Measurements from ENCODE around the gene PTPRZ1.

DNA sequence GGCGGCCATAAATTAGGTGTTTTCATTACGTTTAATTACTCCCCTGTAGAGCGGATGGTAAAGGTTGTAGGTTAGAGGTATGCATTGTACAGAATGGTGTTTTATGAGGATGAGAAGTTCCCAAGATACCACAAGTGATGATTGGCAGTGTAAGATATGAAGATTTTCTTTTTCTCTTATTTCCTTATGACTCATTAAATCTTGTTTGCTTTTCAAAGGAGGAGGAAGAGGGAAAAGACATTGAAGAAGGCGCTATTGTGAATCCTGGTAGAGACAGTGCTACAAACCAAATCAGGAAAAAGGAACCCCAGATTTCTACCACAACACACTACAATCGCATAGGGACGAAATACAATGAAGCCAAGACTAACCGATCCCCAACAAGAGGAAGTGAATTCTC lies 137.2 kb downstream of the PTPRZ1 start:
- TF ChIP-seq, protein P1, sequence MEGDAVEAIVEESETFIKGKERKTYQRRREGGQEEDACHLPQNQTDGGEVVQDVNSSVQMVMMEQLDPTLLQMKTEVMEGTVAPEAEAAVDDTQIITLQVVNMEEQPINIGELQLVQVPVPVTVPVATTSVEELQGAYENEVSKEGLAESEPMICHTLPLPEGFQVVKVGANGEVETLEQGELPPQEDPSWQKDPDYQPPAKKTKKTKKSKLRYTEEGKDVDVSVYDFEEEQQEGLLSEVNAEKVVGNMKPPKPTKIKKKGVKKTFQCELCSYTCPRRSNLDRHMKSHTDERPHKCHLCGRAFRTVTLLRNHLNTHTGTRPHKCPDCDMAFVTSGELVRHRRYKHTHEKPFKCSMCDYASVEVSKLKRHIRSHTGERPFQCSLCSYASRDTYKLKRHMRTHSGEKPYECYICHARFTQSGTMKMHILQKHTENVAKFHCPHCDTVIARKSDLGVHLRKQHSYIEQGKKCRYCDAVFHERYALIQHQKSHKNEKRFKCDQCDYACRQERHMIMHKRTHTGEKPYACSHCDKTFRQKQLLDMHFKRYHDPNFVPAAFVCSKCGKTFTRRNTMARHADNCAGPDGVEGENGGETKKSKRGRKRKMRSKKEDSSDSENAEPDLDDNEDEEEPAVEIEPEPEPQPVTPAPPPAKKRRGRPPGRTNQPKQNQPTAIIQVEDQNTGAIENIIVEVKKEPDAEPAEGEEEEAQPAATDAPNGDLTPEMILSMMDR (CRISPR knock-in tag; IDR thresholded peaks at IDR 0.05) = no peak
- TF ChIP-seq ZNF616 (CRISPR knock-in tag; IDR thresholded peaks at IDR 0.05; ENCODE audit: low read depth) (no peak), ZNF292 (CRISPR knock-in tag; IDR thresholded peaks at IDR 0.05; ENCODE audit: borderline replicate concordance, low read depth) (no peak), MTF1 (CRISPR knock-in tag; IDR thresholded peaks at IDR 0.05) (no peak), SPEN (CRISPR knock-in tag; IDR thresholded peaks at IDR 0.05; ENCODE audit: low read depth) (no peak)
- TF ChIP-seq, protein P2, sequence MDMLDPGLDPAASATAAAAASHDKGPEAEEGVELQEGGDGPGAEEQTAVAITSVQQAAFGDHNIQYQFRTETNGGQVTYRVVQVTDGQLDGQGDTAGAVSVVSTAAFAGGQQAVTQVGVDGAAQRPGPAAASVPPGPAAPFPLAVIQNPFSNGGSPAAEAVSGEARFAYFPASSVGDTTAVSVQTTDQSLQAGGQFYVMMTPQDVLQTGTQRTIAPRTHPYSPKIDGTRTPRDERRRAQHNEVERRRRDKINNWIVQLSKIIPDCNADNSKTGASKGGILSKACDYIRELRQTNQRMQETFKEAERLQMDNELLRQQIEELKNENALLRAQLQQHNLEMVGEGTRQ (IDR thresholded peaks at IDR 0.05; ENCODE audit: low read depth, low read length) = no peak
- TF ChIP-seq, protein P2 (CRISPR knock-in tag; IDR thresholded peaks at IDR 0.05; ENCODE audit: borderline replicate concordance) = no peak
- TF ChIP-seq, protein P3, sequence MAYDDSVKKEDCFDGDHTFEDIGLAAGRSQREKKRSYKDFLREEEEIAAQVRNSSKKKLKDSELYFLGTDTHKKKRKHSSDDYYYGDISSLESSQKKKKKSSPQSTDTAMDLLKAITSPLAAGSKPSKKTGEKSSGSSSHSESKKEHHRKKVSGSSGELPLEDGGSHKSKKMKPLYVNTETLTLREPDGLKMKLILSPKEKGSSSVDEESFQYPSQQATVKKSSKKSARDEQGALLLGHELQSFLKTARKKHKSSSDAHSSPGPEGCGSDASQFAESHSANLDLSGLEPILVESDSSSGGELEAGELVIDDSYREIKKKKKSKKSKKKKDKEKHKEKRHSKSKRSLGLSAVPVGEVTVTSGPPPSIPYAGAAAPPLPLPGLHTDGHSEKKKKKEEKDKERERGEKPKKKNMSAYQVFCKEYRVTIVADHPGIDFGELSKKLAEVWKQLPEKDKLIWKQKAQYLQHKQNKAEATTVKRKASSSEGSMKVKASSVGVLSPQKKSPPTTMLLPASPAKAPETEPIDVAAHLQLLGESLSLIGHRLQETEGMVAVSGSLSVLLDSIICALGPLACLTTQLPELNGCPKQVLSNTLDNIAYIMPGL (CRISPR knock-in tag; IDR thresholded peaks at IDR 0.05; ENCODE audit: borderline replicate concordance in 1 of 2, low read depth in 1 of 2) = no peak
